ENCODE measurements around the gene LENG9. TPM values are rescaled to one million over a fixed set of nuclear protein-coding genes. Genes with fewer than 3 reads are reported as not detected.

Gene LENG9
- total RNA-seq, 1 donor from 2014 or later: 4.5 TPM

Small RNAs within 50 kb of the gene (small RNA-seq; reads per million reads assigned to genes)
- not detected for gene AC245884.3

Other genes with a start within 250 kb of the LENG9 start
- not detected for gene LILRB3, start 240.8 kb downstream of the LENG9 start, total RNA-seq
- under 0.01 TPM for gene LILRA6, start 221.0 kb downstream of the LENG9 start, total RNA-seq
- under 0.01 TPM for gene LILRB5, start 206.5 kb downstream of the LENG9 start, total RNA-seq
- not detected for gene LILRB2, start 182.7 kb downstream of the LENG9 start, total RNA-seq
- gene LILRA5, start 150.6 kb downstream of the LENG9 start, total RNA-seq: 0.82 TPM
- gene LILRA4, start 124.6 kb downstream of the LENG9 start, total RNA-seq: under 0.01 TPM
- gene LAIR1, start 98.8 kb downstream of the LENG9 start, total RNA-seq: 1.6 TPM
- gene TTYH1, start 48.3 kb downstream of the LENG9 start, total RNA-seq: 65.2 TPM
- gene LENG8, start 14.6 kb downstream of the LENG9 start, total RNA-seq: 17.1 TPM
- 4.1 TPM for gene CDC42EP5, start 9.5 kb upstream of the LENG9 start, total RNA-seq
- 0.82 TPM for gene LAIR2, start 39.1 kb upstream of the LENG9 start, total RNA-seq
- gene LILRA2, start 110.0 kb upstream of the LENG9 start, total RNA-seq: under 0.01 TPM
- gene LILRA1, start 129.9 kb upstream of the LENG9 start, total RNA-seq: not detected
- not detected for gene LILRB1, start 166.7 kb upstream of the LENG9 start, total RNA-seq
- gene LILRB4, start 199.2 kb upstream of the LENG9 start, total RNA-seq: 0.82 TPM